Neural cell (in vitro differentiated cells): ENCODE results near the gene MED8. TPM values are rescaled to one million over a fixed set of nuclear protein-coding genes. Genes with fewer than 3 reads are reported as not detected.

Source experiments
- H2AFZ ChIP-seq: fragments of 200-600, 300-800 bp; sonication (generic), shearing (Covaris generic); 2 replicates; pipeline ENCODE4 v1.6.0; 2014; ENCODE audit warnings: low read depth, mild to moderate bottlenecking, antibody characterized with exemption, low read length, moderate library complexity
- H3F3A ChIP-seq: fragments of 200-600 bp; shearing (Covaris generic); 2 replicates; pipeline ENCODE4 v1.6.1; 2016; ENCODE audit warnings: mild to moderate bottlenecking, moderate library complexity, mixed read lengths, antibody characterized with exemption, low read length; ENCODE audit not compliant: insufficient read depth, poor library complexity, severe bottlenecking
- H3K27ac ChIP-seq: fragments of 200-600, 300-800 bp; sonication (generic), shearing (Covaris generic); 2 replicates; pipeline ENCODE4 v1.5.1; 2014; ENCODE audit warnings: mild to moderate bottlenecking, low read length, moderate library complexity
- H3K27me3 ChIP-seq: fragments of 300-800, 200-600 bp; sonication (generic), shearing (Covaris generic); 2 replicates; pipeline ENCODE4 v1.6.0; 2014; ENCODE audit warnings: mild to moderate bottlenecking, low read depth, low read length, moderate library complexity; ENCODE audit not compliant: insufficient read depth
- H3K36me3 ChIP-seq: fragments of 300-800, 200-600 bp; sonication (generic), shearing (Covaris generic); 2 replicates; pipeline ENCODE4 v1.5.1; 2014; ENCODE audit warnings: mild to moderate bottlenecking, antibody characterized with exemption, low read length, moderate library complexity; ENCODE audit not compliant: insufficient read depth
- H3K4me2 ChIP-seq: fragments of 300-800, 200-600 bp; sonication (generic), shearing (Covaris generic); 2 replicates; pipeline ENCODE4 v1.6.0; 2014; ENCODE audit warnings: mild to moderate bottlenecking, low read length
- H3K4me3 ChIP-seq: fragments of 300-800, 200-600 bp; sonication (generic), shearing (Covaris generic); 2 replicates; pipeline ENCODE4 v1.5.1; 2014; ENCODE audit warnings: mild to moderate bottlenecking, low read length, moderate library complexity
- H3K79me2 ChIP-seq: fragments of 200-600 bp; shearing (Covaris generic); replicated peaks from 2 replicates; pipeline ENCODE4 v1.6.0; 2014; ENCODE audit warnings: mild to moderate bottlenecking, low read length, moderate library complexity; ENCODE audit not compliant: insufficient read depth
- H3K9ac ChIP-seq: fragments of 300-800, 200-600 bp; sonication (generic), shearing (Covaris generic); 2 replicates; pipeline ENCODE4 v1.6.1; 2016; ENCODE audit warnings: mild to moderate bottlenecking, low read length, mixed read lengths
- H3K9me2 ChIP-seq: fragments of 200-600 bp; shearing (Covaris generic); 2 replicates; pipeline ENCODE4 v1.6.1; 2016; ENCODE audit warnings: mild to moderate bottlenecking, low read length, mixed read lengths; ENCODE audit not compliant: insufficient read depth
- H3K9me3 ChIP-seq: fragments of 200-600, 300-800 bp; sonication (generic), shearing (Covaris generic); 2 replicates; pipeline ENCODE4 v1.6.1; 2016; ENCODE audit warnings: mild to moderate bottlenecking, mixed run types, low read length, moderate library complexity, mixed read lengths
- H4K20me1 ChIP-seq: fragments of 200-600 bp; shearing (Covaris generic); 2 replicates; pipeline ENCODE4 v1.6.1; 2016; ENCODE audit warnings: mild to moderate bottlenecking, mixed run types; ENCODE audit not compliant: insufficient read depth
- EP300 ChIP-seq: fragments of 450-650 bp; conservative IDR thresholded peaks from 2 replicates; pipeline ENCODE4 v1.6.1; 2014; ENCODE audit warnings: antibody characterized with exemption, mild to moderate bottlenecking, moderate library complexity; ENCODE audit not compliant: poor library complexity, severe bottlenecking
- EZH2 ChIP-seq: fragments of 200-600, 300-800 bp; shearing (Covaris generic), sonication (generic); IDR thresholded peaks from 2 replicates; pipeline ENCODE4 v1.6.1; 2014; ENCODE audit warnings: antibody characterized with exemption, low read length, borderline replicate concordance, mild to moderate bottlenecking; ENCODE audit not compliant: insufficient read depth, poor library complexity, severe bottlenecking
- MXI1 ChIP-seq: fragments of 450-650 bp; conservative IDR thresholded peaks from 2 replicates; pipeline ENCODE4 v1.6.1; 2014; ENCODE audit warnings: antibody characterized with exemption, mild to moderate bottlenecking; ENCODE audit not compliant: poor library complexity, severe bottlenecking
- POLR2AphosphoS5 ChIP-seq: IDR thresholded peaks from 2 replicates; pipeline ENCODE4 v1.6.1; 2012
- RAD21 ChIP-seq: fragments of 450-650 bp; conservative IDR thresholded peaks from 2 replicates; pipeline ENCODE4 v1.6.1; 2014; ENCODE audit warnings: antibody characterized with exemption, mild to moderate bottlenecking, moderate library complexity
- SMC3 ChIP-seq: fragments of 450-650 bp; conservative IDR thresholded peaks from 2 replicates; pipeline ENCODE4 v1.6.1; 2014; ENCODE audit warnings: antibody characterized with exemption, mild to moderate bottlenecking, moderate library complexity; ENCODE audit not compliant: poor library complexity
- TAF1 ChIP-seq: IDR thresholded peaks from 2 replicates; pipeline ENCODE4 v1.6.1; 2012; ENCODE audit warnings: low read depth
- polyA plus RNA-seq: library from polyadenylated mRNA; depleted of rRNA; stranded (reverse); fragments of >200 nt; gene quantifications from 2 replicates; pipeline ENCODE4 v1.2.3, GENCODE V29; 2014
- TF ChIP-seq, protein P1 (sequence below): fragments of 450-650 bp; IDR thresholded peaks from 2 replicates; pipeline ENCODE4 v1.5.1; 2014; ENCODE audit warnings: antibody characterized with exemption, mild to moderate bottlenecking, moderate library complexity; ENCODE audit not compliant: poor library complexity, severe bottlenecking
- TF ChIP-seq, protein P2 (sequence below): IDR thresholded peaks from 2 replicates; pipeline ENCODE4 v1.6.1; 2012; ENCODE audit warnings: borderline replicate concordance

The MED8 gene
- polyA plus RNA-seq, 1 donor from 2014 or later: 59.2 TPM

DNA sequence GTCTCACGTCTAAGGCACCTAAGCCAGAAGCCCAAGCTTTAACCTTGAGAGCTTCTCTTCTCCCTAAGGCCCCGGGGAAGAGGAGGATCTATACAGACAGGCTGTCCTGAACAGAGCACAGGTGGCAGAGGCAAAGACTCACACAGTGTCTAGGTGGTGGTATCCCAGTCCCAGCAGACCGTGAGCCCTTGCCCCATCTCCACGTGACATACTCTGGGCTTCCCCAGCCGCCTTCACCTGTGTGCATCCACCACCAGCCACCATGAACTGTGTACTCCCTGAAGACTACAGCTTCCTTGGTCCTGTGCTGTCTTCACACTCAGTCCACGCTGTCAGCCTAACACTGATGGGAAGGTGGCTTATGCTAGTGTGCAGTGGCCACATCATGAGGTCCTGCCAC lies 31.8 kb upstream of the MED8 start:
- Histone ChIP-seq H3K36me3 (no peaks in the 10 kb centered on the region), H3K9ac (no peak overlapping the region), H3K9me2 (no peaks in the 10 kb centered on the region), H3K27me3 (no peaks in the 10 kb centered on the region), H4K20me1 (no peaks in the 10 kb centered on the region), H2AFZ (no peak overlapping the region), H3K79me2 (no peaks in the 10 kb centered on the region), H3K4me3 (no peak overlapping the region), H3K27ac (no peak overlapping the region), H3K4me2 (no peak overlapping the region), H3K9me3 (no peaks in the 10 kb centered on the region), H3F3A (no peaks in the 10 kb centered on the region)
- TF ChIP-seq, protein P1, sequence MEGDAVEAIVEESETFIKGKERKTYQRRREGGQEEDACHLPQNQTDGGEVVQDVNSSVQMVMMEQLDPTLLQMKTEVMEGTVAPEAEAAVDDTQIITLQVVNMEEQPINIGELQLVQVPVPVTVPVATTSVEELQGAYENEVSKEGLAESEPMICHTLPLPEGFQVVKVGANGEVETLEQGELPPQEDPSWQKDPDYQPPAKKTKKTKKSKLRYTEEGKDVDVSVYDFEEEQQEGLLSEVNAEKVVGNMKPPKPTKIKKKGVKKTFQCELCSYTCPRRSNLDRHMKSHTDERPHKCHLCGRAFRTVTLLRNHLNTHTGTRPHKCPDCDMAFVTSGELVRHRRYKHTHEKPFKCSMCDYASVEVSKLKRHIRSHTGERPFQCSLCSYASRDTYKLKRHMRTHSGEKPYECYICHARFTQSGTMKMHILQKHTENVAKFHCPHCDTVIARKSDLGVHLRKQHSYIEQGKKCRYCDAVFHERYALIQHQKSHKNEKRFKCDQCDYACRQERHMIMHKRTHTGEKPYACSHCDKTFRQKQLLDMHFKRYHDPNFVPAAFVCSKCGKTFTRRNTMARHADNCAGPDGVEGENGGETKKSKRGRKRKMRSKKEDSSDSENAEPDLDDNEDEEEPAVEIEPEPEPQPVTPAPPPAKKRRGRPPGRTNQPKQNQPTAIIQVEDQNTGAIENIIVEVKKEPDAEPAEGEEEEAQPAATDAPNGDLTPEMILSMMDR: no peak
- TF ChIP-seq, protein P2, sequence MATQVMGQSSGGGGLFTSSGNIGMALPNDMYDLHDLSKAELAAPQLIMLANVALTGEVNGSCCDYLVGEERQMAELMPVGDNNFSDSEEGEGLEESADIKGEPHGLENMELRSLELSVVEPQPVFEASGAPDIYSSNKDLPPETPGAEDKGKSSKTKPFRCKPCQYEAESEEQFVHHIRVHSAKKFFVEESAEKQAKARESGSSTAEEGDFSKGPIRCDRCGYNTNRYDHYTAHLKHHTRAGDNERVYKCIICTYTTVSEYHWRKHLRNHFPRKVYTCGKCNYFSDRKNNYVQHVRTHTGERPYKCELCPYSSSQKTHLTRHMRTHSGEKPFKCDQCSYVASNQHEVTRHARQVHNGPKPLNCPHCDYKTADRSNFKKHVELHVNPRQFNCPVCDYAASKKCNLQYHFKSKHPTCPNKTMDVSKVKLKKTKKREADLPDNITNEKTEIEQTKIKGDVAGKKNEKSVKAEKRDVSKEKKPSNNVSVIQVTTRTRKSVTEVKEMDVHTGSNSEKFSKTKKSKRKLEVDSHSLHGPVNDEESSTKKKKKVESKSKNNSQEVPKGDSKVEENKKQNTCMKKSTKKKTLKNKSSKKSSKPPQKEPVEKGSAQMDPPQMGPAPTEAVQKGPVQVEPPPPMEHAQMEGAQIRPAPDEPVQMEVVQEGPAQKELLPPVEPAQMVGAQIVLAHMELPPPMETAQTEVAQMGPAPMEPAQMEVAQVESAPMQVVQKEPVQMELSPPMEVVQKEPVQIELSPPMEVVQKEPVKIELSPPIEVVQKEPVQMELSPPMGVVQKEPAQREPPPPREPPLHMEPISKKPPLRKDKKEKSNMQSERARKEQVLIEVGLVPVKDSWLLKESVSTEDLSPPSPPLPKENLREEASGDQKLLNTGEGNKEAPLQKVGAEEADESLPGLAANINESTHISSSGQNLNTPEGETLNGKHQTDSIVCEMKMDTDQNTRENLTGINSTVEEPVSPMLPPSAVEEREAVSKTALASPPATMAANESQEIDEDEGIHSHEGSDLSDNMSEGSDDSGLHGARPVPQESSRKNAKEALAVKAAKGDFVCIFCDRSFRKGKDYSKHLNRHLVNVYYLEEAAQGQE: no peak
- TF ChIP-seq TAF1 (no peak), POLR2AphosphoS5 (no peak), EP300 (no peak), MXI1 (no peak), RAD21 (no peak), SMC3 (no peak), EZH2 (no peak)

DNA sequence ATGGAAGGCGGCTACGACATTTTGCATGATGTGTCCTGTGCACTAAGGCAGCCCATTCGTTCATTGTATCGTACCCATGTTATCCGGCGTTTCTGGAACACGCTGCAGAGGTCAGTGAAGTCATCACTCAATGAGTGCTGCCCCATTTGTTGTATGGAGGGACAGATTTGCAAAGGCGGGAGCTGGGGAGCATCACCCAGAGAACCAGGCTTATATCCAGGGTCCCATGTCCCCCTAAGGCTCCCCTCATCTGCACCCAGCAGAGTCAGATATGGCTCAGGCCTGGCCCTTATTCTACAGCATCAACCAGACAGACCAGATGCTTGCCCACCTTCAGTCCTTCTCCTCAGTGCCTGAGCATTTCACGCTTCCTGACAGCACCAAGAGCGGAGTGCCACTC lies 31.3 kb upstream of the MED8 start:
- Histone ChIP-seq H3K4me3 (no peak overlapping the region), H3K36me3 (no peaks in the 10 kb centered on the region)

More for the DNA sequence above, 31.3 kb upstream of the MED8 start:
- Histone ChIP-seq H3K79me2 (no peaks in the 10 kb centered on the region), H3F3A (no peaks in the 10 kb centered on the region), H3K27ac (no peak overlapping the region), H2AFZ (no peak overlapping the region), H3K27me3 (no peaks in the 10 kb centered on the region), H4K20me1 (no peaks in the 10 kb centered on the region), H3K9me2 (no peaks in the 10 kb centered on the region), H3K9ac (no peak overlapping the region), H3K9me3 (no peaks in the 10 kb centered on the region), H3K4me2 (no peak overlapping the region)
- no peak for TF ChIP-seq POLR2AphosphoS5
- TF ChIP-seq, protein P2: no peak
- no peak for TF ChIP-seq TAF1
- TF ChIP-seq, protein P1: no peak
- no peak for TF ChIP-seq MXI1
- TF ChIP-seq EP300: no peak
- no peak for TF ChIP-seq SMC3
- no peak for TF ChIP-seq RAD21
- no peak for TF ChIP-seq EZH2
